Erythroblast (primary cell): Measurements from ENCODE around the gene FNIP1.

Experiments used
- GATA1 ChIP-seq: IDR thresholded peaks from 2 replicates; pipeline ENCODE4 v1.6.1; 2011; ENCODE audit warnings: low read depth, mild to moderate bottlenecking, control low read depth, low read length, moderate library complexity
- POLR2A ChIP-seq: IDR thresholded peaks from 2 replicates; pipeline ENCODE4 v1.6.1; 2011; ENCODE audit warnings: mild to moderate bottlenecking, low read length

DNA sequence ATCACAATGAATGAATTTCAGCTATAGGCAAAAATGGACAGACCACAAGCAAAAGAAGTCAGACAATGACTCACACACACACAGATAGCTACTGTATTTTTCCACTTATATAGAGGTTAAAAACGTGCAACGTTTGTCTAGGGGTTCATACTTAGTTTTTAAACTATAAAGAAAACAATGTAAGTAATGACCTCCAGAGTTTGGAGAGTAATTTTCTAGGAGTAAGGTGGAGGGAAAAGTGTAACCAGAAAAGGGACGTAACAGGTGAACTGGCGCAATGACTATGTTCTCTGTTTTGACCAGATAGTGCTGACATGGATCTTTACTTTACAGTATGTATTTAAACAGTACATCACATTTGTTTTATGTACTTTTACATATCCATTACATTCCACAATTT is 51.1 kb downstream of the FNIP1 start:
- TF ChIP-seq POLR2A (no peak), GATA1 (no peak)
